ENCODE measurements around the gene SPTBN1. TPM values are rescaled to one million over a fixed set of nuclear protein-coding genes. Genes with fewer than 3 reads are reported as not detected.

Gene SPTBN1
- total RNA-seq, 4 donors from 2014 or later: 353 to 606 (median 498) TPM

DNA sequence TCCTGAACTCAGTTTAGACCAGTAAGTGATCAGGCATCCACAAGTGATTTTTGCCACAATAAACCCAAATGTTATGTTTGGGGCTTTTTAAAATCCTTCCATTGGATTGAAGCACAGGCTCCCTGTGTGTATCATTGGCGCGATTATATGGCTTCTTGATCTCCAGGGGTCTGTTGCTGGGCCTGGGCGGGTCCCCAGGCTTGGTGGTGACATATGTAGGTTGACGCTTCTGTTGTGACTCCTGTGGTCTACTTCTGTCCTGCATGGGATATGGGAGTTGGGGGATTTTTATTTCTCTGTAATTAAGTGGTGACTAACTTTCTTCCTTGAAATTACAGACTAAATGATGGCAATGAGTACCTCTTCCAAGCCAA, 211.1 kb downstream of the SPTBN1 start:
- Histone ChIP-seq H3K36me3 (peaks cover 0 to 62% of the 10 kb centered on the region in 2 donors), H3K4me3 (no peak overlapping the region), H3K27ac (peak overlapping the region; percentile 81 to 90 (median 86)), H3K27me3 (no peaks in the 10 kb centered on the region), H3K9me3 (no peaks in the 10 kb centered on the region), H3K4me1 (peaks cover 44 to 75% (median 48%) of the 10 kb centered on the region in 3 donors)
- 86 to 94% methylated on average over 3 of the region's 4 CpGs for WGBS, 2 donors (ENCODE audit: low coverage in 1 of 2)
- TF ChIP-seq EP300 (IDR thresholded peaks at IDR 0.05) (no peak), POLR2A (IDR thresholded peaks at IDR 0.05) (no peak), POLR2AphosphoS5 (IDR thresholded peaks at IDR 0.05) (no peak)
- TF ChIP-seq, protein P1, sequence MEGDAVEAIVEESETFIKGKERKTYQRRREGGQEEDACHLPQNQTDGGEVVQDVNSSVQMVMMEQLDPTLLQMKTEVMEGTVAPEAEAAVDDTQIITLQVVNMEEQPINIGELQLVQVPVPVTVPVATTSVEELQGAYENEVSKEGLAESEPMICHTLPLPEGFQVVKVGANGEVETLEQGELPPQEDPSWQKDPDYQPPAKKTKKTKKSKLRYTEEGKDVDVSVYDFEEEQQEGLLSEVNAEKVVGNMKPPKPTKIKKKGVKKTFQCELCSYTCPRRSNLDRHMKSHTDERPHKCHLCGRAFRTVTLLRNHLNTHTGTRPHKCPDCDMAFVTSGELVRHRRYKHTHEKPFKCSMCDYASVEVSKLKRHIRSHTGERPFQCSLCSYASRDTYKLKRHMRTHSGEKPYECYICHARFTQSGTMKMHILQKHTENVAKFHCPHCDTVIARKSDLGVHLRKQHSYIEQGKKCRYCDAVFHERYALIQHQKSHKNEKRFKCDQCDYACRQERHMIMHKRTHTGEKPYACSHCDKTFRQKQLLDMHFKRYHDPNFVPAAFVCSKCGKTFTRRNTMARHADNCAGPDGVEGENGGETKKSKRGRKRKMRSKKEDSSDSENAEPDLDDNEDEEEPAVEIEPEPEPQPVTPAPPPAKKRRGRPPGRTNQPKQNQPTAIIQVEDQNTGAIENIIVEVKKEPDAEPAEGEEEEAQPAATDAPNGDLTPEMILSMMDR (IDR thresholded peaks at IDR 0.05): no peak
- ATAC-seq: no peak

DNA sequence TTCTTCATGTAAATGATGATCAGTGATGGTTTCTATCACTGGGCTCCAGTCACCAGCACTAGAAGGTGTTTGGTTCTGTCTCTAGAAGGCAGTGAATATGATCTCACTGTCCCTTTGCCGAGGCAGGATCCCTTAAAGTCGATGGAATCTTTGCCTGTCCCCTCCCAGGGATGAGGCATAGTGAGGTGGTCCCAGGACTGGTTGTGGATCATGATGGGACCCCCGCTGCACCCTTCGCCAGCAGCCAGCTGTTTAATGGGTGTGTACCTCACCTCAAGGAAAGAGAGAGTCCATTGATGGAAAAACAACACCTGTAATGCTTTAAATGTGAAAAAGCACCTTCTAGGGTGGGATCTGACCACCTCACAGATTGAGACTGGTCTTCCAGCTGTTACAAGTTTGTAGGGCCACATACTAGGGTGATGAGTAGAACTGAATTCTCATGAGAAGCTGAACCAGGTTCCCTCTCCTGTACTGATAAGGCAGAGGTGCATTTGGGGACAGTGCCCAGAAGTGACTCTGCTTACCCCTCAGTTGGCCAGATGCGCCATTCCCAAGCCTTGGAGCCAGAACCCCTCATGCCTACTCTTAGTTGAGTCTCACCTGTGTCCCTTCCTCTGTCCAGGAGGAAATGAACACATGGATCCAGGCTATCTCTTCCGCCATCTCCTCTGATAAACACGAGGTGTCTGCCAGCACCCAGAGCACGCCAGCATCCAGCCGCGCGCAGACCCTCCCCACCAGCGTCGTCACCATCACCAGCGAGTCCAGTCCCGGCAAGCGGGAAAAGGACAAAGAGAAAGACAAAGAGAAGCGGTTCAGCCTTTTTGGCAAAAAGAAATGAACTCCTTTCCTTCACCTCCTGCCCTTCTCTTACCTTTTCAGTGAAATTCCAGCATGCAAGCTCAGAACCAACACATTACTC, 211.9 kb downstream of the SPTBN1 start:
- Histone ChIP-seq H3K4me3 (no peak overlapping the region), H3K4me1 (peaks cover 44 to 82% (median 52%) of the 10 kb centered on the region in 3 donors), H3K27ac (peak overlapping the region; percentile 81 to 90 (median 86)), H3K36me3 (peaks cover 0 to 55% of the 10 kb centered on the region in 2 donors), H3K9me3 (no peaks in the 10 kb centered on the region), H3K27me3 (no peaks in the 10 kb centered on the region)
- TF ChIP-seq, protein P1 (IDR thresholded peaks at IDR 0.05): no peak
- TF ChIP-seq POLR2A (IDR thresholded peaks at IDR 0.05): no peak
- WGBS, 2 donors (ENCODE audit: low coverage in 1 of 2): 96 to 98% methylated on average over 4 to 6 of the region's 17 CpGs
- ATAC-seq: no peak

DNA sequence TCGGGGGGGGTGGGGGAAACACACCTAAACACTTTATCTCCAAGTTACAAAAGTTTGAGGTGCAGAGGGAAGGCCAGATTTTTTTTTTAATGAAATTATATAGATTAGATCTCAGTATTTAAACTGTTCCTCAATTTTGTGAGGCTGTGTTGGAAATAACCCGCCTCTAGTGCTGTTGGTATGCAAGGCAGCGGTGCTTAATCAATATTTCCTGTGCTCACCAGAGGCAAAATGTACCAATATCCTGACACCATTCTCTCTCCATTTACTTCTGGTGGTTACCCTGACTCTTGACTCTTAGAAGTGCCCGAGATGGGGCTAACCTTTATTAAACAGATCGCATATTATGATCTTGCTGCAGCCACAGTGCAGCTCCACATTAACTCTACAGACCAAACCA, 212.6 kb downstream of the SPTBN1 start:
- peak overlapping the region in 3 of 4 donors; percentile 85 to 90 (median 86) for H3K27ac ChIP-seq
- TF ChIP-seq, protein P1 (IDR thresholded peaks at IDR 0.05): no peak
- TF ChIP-seq POLR2AphosphoS5 (IDR thresholded peaks at IDR 0.05) (no peak), POLR2A (IDR thresholded peaks at IDR 0.05) (no peak)
- H3K27me3 ChIP-seq: no peaks in the 10 kb centered on the region
- H3K4me3 ChIP-seq: no peak overlapping the region
- peaks cover 0 to 48% of the 10 kb centered on the region in 2 donors for H3K36me3 ChIP-seq
- no peaks in the 10 kb centered on the region for H3K9me3 ChIP-seq
- H3K4me1 ChIP-seq: peaks cover 44 to 90% (median 56%) of the 10 kb centered on the region in 3 donors
- no peak for ATAC-seq
- 78 to 87% methylated on average over 5 of the region's 5 CpGs for WGBS, 2 donors (ENCODE audit: low coverage in 1 of 2)

DNA sequence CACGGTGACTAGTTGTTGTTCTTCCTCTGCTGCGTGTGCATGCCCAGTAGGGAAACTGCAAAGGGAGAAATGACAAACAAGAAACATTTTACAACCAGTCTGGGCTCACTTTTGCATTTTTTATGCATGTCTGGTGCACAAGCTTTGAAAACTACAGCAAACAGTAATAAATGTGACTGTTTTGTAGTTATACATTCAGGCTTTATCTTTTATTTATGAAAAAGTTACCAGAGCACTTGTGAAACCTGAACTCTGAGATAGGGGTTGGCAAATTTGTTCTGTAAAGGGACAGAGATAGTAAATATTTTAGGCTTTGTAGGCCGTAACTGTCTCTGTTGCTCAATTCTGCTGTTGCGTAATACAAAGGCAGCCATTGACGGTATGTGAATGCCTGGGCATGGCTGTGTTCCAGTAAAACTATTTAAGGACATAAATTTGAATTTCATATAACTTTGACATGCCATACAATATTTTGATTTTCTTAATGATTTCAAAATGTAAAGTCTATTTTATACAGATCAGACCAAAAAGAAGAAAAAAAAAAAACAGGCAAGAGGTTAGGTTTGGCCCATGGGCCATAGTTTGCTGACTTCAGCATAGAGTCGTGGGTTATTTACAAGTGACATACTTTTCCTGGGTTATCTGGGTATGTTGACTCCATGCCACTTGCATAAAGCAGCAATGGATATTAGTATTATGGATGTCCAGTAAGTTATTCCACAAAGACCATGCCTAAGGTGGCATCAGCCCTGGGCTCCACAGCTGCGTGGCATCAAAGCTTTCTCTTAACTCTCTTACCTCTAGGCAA, 213.8 kb downstream of the SPTBN1 start:
- H3K9me3 ChIP-seq: no peaks in the 10 kb centered on the region
- no peaks in the 10 kb centered on the region for H3K27me3 ChIP-seq
- H3K4me1 ChIP-seq: peaks cover 44 to 92% (median 56%) of the 10 kb centered on the region in 3 donors
- H3K27ac ChIP-seq: peak overlapping the region; percentile 77 to 90 (median 86)
- TF ChIP-seq, protein P1 (IDR thresholded peaks at IDR 0.05): no peak
- no peak for TF ChIP-seq POLR2A (IDR thresholded peaks at IDR 0.05)
- TF ChIP-seq EP300 (IDR thresholded peaks at IDR 0.05): no peak
- TF ChIP-seq POLR2AphosphoS5 (IDR thresholded peaks at IDR 0.05): peak; percentile 86
- H3K36me3 ChIP-seq: peaks cover 0 to 36% of the 10 kb centered on the region in 2 donors
- H3K4me3 ChIP-seq: no peak overlapping the region
- WGBS, 2 donors (ENCODE audit: low coverage in 1 of 2): 39 to 45% methylated on average over 6 of the region's 7 CpGs
- peak; percentile 22 for ATAC-seq

Measured in gastroesophageal sphincter (tissue), 4 donors.